ENCODE measurements around the gene NETO2. TPM values are rescaled to one million over a fixed set of nuclear protein-coding genes. Genes with fewer than 3 reads are reported as not detected.

The NETO2 gene
- total and polyA plus RNA-seq, 2 of the 13 experiments (the other 11 are each of a cell fraction or from before 2014, with no cell fraction given), result 8.2 to 13.5 TPM

GRCh38 chr16:47141773-47142485 lies 1.8 kb downstream of the NETO2 start (continued):
- TF ChIP-seq SOX13 (IDR thresholded peaks at IDR 0.05) (no peak), SOX13 (CRISPR knock-in tag; conservative IDR thresholded peaks at IDR 0.05 in 1 of 2, IDR thresholded peaks at IDR 0.05 in 1 of 2) (peak in 1 of 2 experiments; percentile 15; a peak in 1 of 4 replicates), SAP130 (CRISPR knock-in tag; IDR thresholded peaks at IDR 0.05; ENCODE audit: low read depth) (peak; percentile 79), SNAPC4 (CRISPR knock-in tag; IDR thresholded peaks at IDR 0.05) (no peak), ARID4A (CRISPR knock-in tag; IDR thresholded peaks at IDR 0.05; ENCODE audit: borderline replicate concordance) (peak; percentile 42; the same call in 1 of the 2 replicates), ZNF333 (CRISPR knock-in tag; IDR thresholded peaks at IDR 0.05; ENCODE audit: borderline replicate concordance) (no peak), HNRNPLL (IDR thresholded peaks at IDR 0.05; ENCODE audit: low read depth, low read length, poor library complexity, severe bottlenecking) (no peak), ZNF644 (CRISPR knock-in tag; IDR thresholded peaks at IDR 0.05; ENCODE audit: low read depth) (peak; percentile 56; the same call in 1 of the 2 replicates), RNF2 (conservative IDR thresholded peaks at IDR 0.05; ENCODE audit: low read depth) (peak; percentile 81; the same call in 1 of the 2 replicates), ZNF224 (CRISPR knock-in tag; IDR thresholded peaks at IDR 0.05) (no peak), NR3C1 (CRISPR knock-in tag; IDR thresholded peaks at IDR 0.05) (no peak), ZNF343 (CRISPR knock-in tag; IDR thresholded peaks at IDR 0.05) (no peak), PPARG (CRISPR knock-in tag; conservative IDR thresholded peaks at IDR 0.05) (0 out of 2 replicates have a peak, but pooled peaks have one; percentile 6), ZNF746 (CRISPR knock-in tag; IDR thresholded peaks at IDR 0.05) (no peak), ZFP91 (CRISPR knock-in tag; IDR thresholded peaks at IDR 0.05; ENCODE audit: borderline replicate concordance) (peak; percentile 56; the same call in 1 of the 2 replicates), TCF7L2 (IDR thresholded peaks at IDR 0.05; ENCODE audit: low read depth, low read length) (no peak), ZBTB37 (CRISPR knock-in tag; IDR thresholded peaks at IDR 0.05) (no peak)

Data from HepG2 (cell line).